Measurements from ENCODE around the gene RALGPS2. TPM values are rescaled to one million over a fixed set of nuclear protein-coding genes. Genes with fewer than 3 reads are reported as not detected.

RALGPS2 gene
- 14.9 and 21.4 TPM in 2 replicates for total RNA-seq (2014; rRNA removed; shearing (Covaris generic))

GRCh38 chr1:178724728-178725465 lies at the start of gene RALGPS2:
TSS of gene RALGPS2 (plus strand) at chr1:178725244. CDS start at chr1:178776765, 51,521 bp downstream.
- Histone ChIP-seq H3K27me3 (replicated peaks) (no peaks in the 10 kb centered on the region), H3K36me3 (peaks cover 5% of the 10 kb centered on the region), H3K9me3 (replicated peaks) (no peaks in the 10 kb centered on the region), H3K27ac (peak within 1 kb of the TSS; percentile 29), H3K4me1 (replicated peaks) (peaks cover 17% of the 10 kb centered on the region), H3K4me3 (peak within 1 kb of the TSS; percentile 94)
- DNase-seq (ENCODE audit: low read depth in 1 of 2, low spot score in 2 of 2), result peak; percentile 72 to 74

- Histone ChIP-seq H3K36me3 (no peaks in the 10 kb centered on the region), H3K27me3 (replicated peaks) (no peaks in the 10 kb centered on the region), H3K4me1 (replicated peaks) (peaks cover 20% of the 10 kb centered on the region), H3K27ac (no peak overlapping the region), H3K4me3 (no peak overlapping the region), H3K9me3 (replicated peaks) (no peaks in the 10 kb centered on the region)
- no peak for DNase-seq (ENCODE audit: low read depth in 1 of 2, low spot score in 2 of 2)
Observed at GRCh38 chr1:178679237-178679636, 45.8 kb upstream of the RALGPS2 start.

GRCh38 chr1:178682429-178682828 lies 42.6 kb upstream of the RALGPS2 start:
- H3K27me3 ChIP-seq (replicated peaks), result no peaks in the 10 kb centered on the region
- H3K4me3 ChIP-seq, result no peak overlapping the region
- peak in 1 of 2 experiments; percentile 24 for DNase-seq (ENCODE audit: low read depth in 1 of 2, low spot score in 2 of 2)
- peaks cover 34% of the 10 kb centered on the region for H3K4me1 ChIP-seq (replicated peaks)
- no peaks in the 10 kb centered on the region for H3K36me3 ChIP-seq
- H3K27ac ChIP-seq, result peak overlapping the region; percentile 72; the same call in 1 of the 2 replicates
- no peaks in the 10 kb centered on the region for H3K9me3 ChIP-seq (replicated peaks)

- peaks cover 34% of the 10 kb centered on the region for H3K4me1 ChIP-seq (replicated peaks)
- no peaks in the 10 kb centered on the region for H3K9me3 ChIP-seq (replicated peaks)
- peak overlapping the region; percentile 72; the same call in 1 of the 2 replicates for H3K27ac ChIP-seq
- no peaks in the 10 kb centered on the region for H3K36me3 ChIP-seq
- no peaks in the 10 kb centered on the region for H3K27me3 ChIP-seq (replicated peaks)
- no peak overlapping the region for H3K4me3 ChIP-seq
- DNase-seq (ENCODE audit: low read depth in 1 of 2, low spot score in 2 of 2), result no peak
Observed at GRCh38 chr1:178682886-178683285, 42.2 kb upstream of the RALGPS2 start.

GRCh38 chr1:178683291-178683690 lies 41.8 kb upstream of the RALGPS2 start:
- Histone ChIP-seq H3K4me3 (no peak overlapping the region), H3K9me3 (replicated peaks) (no peaks in the 10 kb centered on the region), H3K27ac (peak overlapping the region; percentile 72), H3K27me3 (replicated peaks) (no peaks in the 10 kb centered on the region), H3K4me1 (replicated peaks) (peaks cover 34% of the 10 kb centered on the region), H3K36me3 (no peaks in the 10 kb centered on the region)
- DNase-seq (ENCODE audit: low read depth in 1 of 2, low spot score in 2 of 2), result no peak

- no peak overlapping the region for H3K4me3 ChIP-seq
- no peak for DNase-seq (ENCODE audit: low read depth in 1 of 2, low spot score in 2 of 2)
- no peaks in the 10 kb centered on the region for H3K27me3 ChIP-seq (replicated peaks)
- no peaks in the 10 kb centered on the region for H3K36me3 ChIP-seq
- peaks cover 34% of the 10 kb centered on the region for H3K4me1 ChIP-seq (replicated peaks)
- H3K27ac ChIP-seq, result peak overlapping the region; percentile 72
- no peaks in the 10 kb centered on the region for H3K9me3 ChIP-seq (replicated peaks)
Observed at GRCh38 chr1:178684111-178684510, 40.9 kb upstream of the RALGPS2 start.

- Histone ChIP-seq H3K27me3 (replicated peaks) (no peaks in the 10 kb centered on the region), H3K9me3 (replicated peaks) (no peaks in the 10 kb centered on the region), H3K27ac (peak overlapping the region; percentile 72), H3K36me3 (no peaks in the 10 kb centered on the region), H3K4me3 (no peak overlapping the region), H3K4me1 (replicated peaks) (peaks cover 34% of the 10 kb centered on the region)
- DNase-seq (ENCODE audit: low read depth in 1 of 2, low spot score in 2 of 2), result peak; percentile 51 to 81
Observed at GRCh38 chr1:178684542-178685000, 40.5 kb upstream of the RALGPS2 start.

- Histone ChIP-seq H3K9me3 (replicated peaks) (no peaks in the 10 kb centered on the region), H3K27me3 (replicated peaks) (no peaks in the 10 kb centered on the region), H3K36me3 (no peaks in the 10 kb centered on the region), H3K4me3 (no peak overlapping the region), H3K4me1 (replicated peaks) (peaks cover 34% of the 10 kb centered on the region), H3K27ac (no peak overlapping the region)
- no peak for DNase-seq (ENCODE audit: low read depth in 1 of 2, low spot score in 2 of 2)
Observed at GRCh38 chr1:178686407-178686806, 38.6 kb upstream of the RALGPS2 start.

- no peak overlapping the region for H3K4me3 ChIP-seq
- no peaks in the 10 kb centered on the region for H3K9me3 ChIP-seq (replicated peaks)
- no peak overlapping the region for H3K27ac ChIP-seq
- no peaks in the 10 kb centered on the region for H3K27me3 ChIP-seq (replicated peaks)
- DNase-seq (ENCODE audit: low read depth in 1 of 2, low spot score in 2 of 2), result no peak
- H3K36me3 ChIP-seq, result no peaks in the 10 kb centered on the region
- peaks cover 23% of the 10 kb centered on the region for H3K4me1 ChIP-seq (replicated peaks)
Observed at GRCh38 chr1:178688244-178688643, 36.8 kb upstream of the RALGPS2 start.

- Histone ChIP-seq H3K27ac (no peak overlapping the region), H3K36me3 (no peaks in the 10 kb centered on the region), H3K4me3 (no peak overlapping the region), H3K4me1 (replicated peaks) (peaks cover 8% of the 10 kb centered on the region), H3K9me3 (replicated peaks) (no peaks in the 10 kb centered on the region), H3K27me3 (replicated peaks) (no peaks in the 10 kb centered on the region)
- DNase-seq (ENCODE audit: low read depth in 1 of 2, low spot score in 2 of 2), result no peak
Observed at GRCh38 chr1:178689769-178690168, 35.3 kb upstream of the RALGPS2 start.

GRCh38 chr1:178690496-178690895 lies 34.5 kb upstream of the RALGPS2 start:
- no peak for DNase-seq (ENCODE audit: low read depth in 1 of 2, low spot score in 2 of 2)
- Histone ChIP-seq H3K27me3 (replicated peaks) (no peaks in the 10 kb centered on the region), H3K36me3 (no peaks in the 10 kb centered on the region), H3K4me1 (replicated peaks) (peaks cover under 1% of the 10 kb centered on the region), H3K9me3 (replicated peaks) (no peaks in the 10 kb centered on the region), H3K4me3 (no peak overlapping the region), H3K27ac (no peak overlapping the region)

- H3K4me3 ChIP-seq, result no peak overlapping the region
- H3K9me3 ChIP-seq (replicated peaks), result no peaks in the 10 kb centered on the region
- DNase-seq (ENCODE audit: low read depth in 1 of 2, low spot score in 2 of 2), result no peak
- H3K4me1 ChIP-seq (replicated peaks), result 0 out of 2 replicates have a peak, but pooled peaks cover 3% of the 10 kb centered on the region
- H3K27ac ChIP-seq, result no peak overlapping the region
- no peaks in the 10 kb centered on the region for H3K36me3 ChIP-seq
- no peaks in the 10 kb centered on the region for H3K27me3 ChIP-seq (replicated peaks)
Observed at GRCh38 chr1:178692564-178693327, 32.3 kb upstream of the RALGPS2 start.

- 0 out of 2 replicates have a peak, but pooled peaks cover 3% of the 10 kb centered on the region for H3K4me1 ChIP-seq (replicated peaks)
- no peak for DNase-seq (ENCODE audit: low read depth in 1 of 2, low spot score in 2 of 2)
- H3K9me3 ChIP-seq (replicated peaks), result no peaks in the 10 kb centered on the region
- H3K4me3 ChIP-seq, result no peak overlapping the region
- H3K36me3 ChIP-seq, result no peaks in the 10 kb centered on the region
- no peak overlapping the region; the same call in 1 of the 2 replicates for H3K27ac ChIP-seq
- no peaks in the 10 kb centered on the region for H3K27me3 ChIP-seq (replicated peaks)
Observed at GRCh38 chr1:178693366-178693765, 31.7 kb upstream of the RALGPS2 start.
